ENCODE results near the gene GPC6.

Gene GPC6

DNA sequence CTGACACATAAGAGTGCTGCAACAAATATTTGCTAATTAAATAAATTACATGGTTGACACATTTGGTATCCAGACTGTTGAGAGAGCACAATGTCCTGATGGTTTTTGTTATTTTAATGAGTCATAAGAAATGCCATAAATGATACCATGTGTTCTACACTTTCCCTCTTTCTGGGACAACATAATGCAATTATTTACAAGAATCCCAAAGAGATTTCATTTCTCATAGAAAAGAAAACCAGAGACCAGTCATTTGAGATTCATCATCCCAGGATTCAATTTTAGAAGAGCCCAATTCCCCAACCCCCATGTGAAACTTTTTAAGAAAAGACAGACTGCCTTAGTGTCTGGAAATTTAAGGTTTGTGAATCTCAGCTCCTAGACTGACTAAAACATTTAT lies 853.3 kb downstream of the GPC6 start:
- DNase-seq, result no peak

- DNase-seq, result no peak
Observed at GRCh38 chr13:94080527-94080926, 853.9 kb downstream of the GPC6 start.

DNA sequence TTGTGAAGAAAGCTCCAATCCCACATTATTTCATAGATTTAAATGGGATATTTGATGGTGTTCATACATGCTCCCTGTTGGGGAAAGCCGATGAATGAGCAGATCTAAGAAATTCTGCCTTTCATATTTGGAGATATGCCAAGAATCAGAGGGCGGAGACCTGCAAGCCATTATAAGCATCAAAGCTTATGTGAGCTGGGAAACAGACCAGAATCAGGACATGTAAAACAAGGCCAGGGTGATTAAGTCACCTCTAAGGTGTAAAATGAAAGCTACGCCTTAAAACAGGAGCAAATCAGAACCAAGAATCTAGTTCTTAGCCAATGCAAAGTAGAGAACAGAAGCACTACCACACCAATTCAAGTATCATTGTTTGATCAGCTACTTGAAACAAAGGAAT lies 860.5 kb downstream of the GPC6 start:
- DNase-seq, result no peak

- DNase-seq, result no peak
Observed at GRCh38 chr13:94088742-94089141, 862.1 kb downstream of the GPC6 start.

GRCh38 chr13:94090773-94091480 lies 864.3 kb downstream of the GPC6 start:
- no peak for DNase-seq

DNA sequence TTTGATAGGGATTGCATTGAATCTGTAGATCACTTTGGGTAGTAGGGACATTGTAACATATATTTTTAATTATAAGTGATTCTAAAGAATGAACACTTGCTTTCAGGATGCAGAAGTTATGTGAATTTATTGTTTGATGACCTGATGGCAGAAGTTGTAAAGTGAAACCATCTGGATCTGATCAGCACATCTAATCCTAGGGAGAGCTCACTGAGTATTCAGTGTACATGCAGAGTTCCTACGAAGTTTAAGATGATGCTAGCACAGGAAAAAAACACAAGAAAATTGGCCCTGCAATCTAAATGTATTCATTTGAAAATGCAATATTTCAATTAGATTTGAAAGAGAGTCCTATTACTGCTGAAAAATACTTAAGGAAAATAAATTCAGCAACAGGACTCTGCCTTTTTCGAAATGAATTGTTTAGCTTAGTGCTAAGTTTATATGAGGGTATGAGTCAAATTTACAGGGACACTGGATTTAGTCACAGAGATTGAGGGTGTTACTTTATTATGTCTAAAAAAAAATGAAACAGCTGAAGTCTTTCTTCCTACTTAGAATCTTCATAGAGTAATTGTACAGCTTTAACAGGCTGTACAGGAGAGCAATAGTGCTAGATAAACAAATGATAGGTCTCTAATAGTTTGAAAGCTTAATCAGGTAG lies 867.2 kb downstream of the GPC6 start:
- no peak for DNase-seq

DNA sequence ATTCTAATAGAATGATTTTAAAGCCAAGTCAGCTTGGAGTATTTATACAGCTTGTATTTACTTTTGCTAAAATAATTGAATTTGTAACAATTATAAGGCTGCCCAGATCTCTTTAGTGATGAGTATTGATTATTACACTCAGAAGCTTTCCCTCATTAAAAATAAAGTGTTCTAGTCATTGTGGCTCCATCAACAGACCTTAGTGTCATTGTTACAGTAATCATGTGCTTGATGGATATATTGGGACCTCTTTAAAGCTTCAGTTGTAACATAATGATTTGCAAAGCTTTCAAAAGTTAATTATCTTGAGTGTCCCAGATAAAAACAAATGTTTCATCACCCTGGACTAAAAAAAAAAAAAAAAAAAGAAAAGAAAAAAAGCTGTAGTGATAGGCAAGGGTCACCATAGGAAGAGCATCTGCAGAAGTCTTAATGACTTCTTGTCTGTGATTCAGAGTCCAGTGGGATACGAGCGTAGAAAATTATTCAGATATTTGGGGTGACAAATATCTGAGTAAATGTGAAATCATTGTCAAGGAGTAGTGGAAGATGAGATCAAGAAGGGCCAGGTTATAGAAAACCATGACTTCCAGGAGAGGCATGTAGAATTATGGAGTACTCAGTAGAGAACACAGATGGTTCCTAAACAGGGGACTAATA lies 883.2 kb downstream of the GPC6 start:
- DNase-seq, result no peak

- no peak for DNase-seq
Observed at GRCh38 chr13:94112227-94112626, 885.6 kb downstream of the GPC6 start.

- DNase-seq, result no peak
Observed at GRCh38 chr13:94112731-94113130, 886.1 kb downstream of the GPC6 start.

DNA sequence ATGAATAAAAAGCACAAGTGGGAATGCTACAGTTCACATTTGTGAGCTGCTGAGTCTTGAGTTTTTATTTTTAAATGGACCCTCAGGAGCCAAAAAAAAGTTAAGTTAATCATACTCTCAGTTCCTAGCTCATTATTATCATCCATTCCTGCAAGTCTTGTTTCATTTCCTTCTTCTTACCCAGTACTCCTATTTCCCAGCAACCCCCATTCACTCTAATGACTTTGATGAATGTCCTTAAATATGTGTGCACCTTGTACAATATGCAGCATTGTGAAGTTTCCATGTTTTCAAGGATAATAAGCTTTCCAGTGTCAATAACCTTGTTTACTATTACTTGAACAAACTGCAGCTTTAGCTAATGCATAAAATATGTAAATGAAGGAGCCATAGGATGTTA lies 886.6 kb downstream of the GPC6 start:
- DNase-seq, result no peak

DNA sequence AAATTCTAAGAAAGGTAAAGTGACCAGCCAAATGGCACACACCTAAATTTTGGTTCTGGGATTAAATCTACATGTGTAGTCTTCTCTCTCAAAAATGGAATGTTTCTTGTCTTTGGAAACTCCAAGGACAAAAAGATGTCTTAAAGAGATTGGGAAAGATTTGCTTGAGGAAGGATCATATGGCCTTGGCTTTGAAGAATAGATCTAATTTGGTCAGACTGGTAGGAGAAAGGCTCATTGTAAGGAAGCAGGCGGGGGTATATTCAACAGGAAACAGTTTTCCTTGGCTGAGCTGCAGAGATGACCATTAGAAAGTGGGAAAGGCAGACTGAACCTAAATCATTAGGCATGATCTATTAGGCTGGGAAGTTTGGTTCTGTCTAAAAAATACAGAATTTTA lies 887.6 kb downstream of the GPC6 start:
- no peak for DNase-seq

DNA sequence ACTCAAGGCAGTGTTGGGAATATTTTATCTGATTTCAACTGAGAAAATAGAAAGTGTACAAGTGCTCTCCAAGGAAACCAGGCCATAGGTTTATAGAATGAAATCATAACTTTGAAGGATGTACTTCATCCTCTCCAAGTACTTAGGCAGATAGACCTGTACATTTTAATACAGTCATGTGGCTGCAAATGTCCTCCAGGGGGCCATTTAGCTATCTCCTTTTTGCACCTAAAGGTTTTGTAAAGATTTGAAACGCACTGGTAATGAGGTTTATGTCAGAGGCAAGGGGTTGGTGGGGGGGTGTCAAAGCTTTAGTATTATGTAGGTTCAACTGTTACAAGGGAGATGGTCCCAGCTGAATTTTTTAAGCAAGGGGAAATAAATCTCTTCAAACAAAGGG lies 888.4 kb downstream of the GPC6 start:
- DNase-seq, result no peak

- DNase-seq, result no peak
Observed at GRCh38 chr13:94119360-94119936, 892.8 kb downstream of the GPC6 start.

DNA sequence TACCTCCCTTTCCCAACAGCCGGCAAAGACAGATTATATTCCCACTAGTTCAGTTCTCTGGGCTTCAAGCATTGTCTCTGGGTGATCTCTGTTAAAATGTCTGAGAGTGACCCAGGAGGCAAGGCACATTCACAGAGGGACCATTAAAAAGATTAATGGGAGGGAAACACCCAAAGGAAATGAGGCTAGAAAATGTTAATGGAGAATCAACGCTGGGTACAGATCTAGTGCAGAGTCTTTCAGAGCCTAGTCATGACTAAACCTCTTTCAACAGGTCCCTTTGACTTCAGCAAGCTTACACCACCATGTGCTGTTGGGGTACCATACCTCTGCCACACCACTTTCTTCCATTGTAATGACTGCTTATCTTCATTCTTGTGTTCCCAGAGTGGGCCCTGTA lies 894.3 kb downstream of the GPC6 start:
- DNase-seq, result no peak

DNA sequence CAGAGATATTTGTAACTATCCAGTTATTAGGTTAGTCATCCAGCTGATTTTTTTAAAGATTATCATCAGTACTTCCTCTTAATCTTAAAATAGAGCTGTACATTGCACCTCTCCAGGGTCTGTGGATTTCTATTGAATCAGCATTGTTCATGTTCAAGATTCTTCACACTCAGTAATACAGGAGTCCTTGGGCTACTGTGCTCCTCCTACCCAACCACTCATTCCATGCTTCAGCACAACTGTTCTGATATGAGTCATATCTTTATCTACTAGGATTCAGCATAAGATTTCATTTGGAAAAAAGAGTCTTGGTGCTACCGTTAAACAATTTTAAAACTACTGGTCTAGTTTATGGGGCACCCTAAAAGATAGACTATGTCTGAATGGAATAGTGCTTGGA lies 895.1 kb downstream of the GPC6 start:
- DNase-seq, result no peak

GRCh38 chr13:94122300-94122915 lies 895.8 kb downstream of the GPC6 start:
- DNase-seq, result peak in 1 of 3 donors; percentile 10

- DNase-seq, result no peak
Observed at GRCh38 chr13:94123557-94123956, 897.0 kb downstream of the GPC6 start.

GRCh38 chr13:94128430-94128829 lies 901.8 kb downstream of the GPC6 start:
- no peak for DNase-seq

GRCh38 chr13:94129490-94129894 lies 902.9 kb downstream of the GPC6 start:
- no peak for DNase-seq

DNA sequence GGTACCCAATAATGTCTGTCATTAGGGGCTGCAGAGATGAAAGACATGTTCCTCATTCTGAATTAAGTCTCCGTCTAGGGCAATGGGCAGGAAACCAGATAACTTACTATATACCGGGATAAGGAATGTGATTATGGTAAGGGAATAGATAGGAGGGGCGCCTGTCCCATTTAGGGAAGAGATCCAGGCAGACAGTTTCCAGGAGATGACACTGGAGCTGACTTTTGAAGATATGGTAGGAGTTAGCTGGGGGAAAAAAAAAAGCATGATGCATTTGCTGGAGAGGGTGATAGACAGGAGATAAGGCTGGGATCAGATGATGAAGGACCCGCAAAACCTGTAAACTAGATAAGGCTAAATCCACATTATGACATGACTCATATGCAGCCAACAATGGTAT lies 912.2 kb downstream of the GPC6 start:
- DNase-seq, result no peak

- DNase-seq, result no peak
Observed at GRCh38 chr13:94139393-94139995, 912.9 kb downstream of the GPC6 start.

DNA sequence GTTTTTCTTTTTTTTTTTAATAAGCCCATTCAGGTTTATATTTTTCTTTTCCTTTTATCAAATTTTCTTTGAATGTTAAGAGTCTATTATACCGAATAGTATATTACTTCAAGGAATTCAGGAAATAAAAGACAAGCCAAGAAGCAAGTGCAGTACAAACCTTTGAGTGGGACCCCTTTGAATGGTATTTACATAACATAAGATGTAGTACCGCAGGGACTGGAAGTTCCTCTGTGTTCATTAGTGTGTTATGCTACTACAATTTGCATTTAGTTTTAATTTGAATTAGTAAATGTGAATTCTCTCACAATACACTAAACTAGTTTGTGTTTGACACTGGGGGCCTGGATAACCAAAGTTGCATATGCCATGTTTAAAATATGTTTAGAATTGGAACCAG lies 913.4 kb downstream of the GPC6 start:
- no peak for DNase-seq

- no peak for DNase-seq
Observed at GRCh38 chr13:94140511-94140910, 913.9 kb downstream of the GPC6 start.
